HT-29 (cell line): ENCODE results near the gene CELSR1. TPM values are rescaled to one million over a fixed set of nuclear protein-coding genes. Genes with fewer than 3 reads are reported as not detected.
"Not testable (repeated sequence)": the region's sequence is repeated elsewhere in the genome, so short reads cannot be mapped to it uniquely, and the experiment has no call there.

Experiments used
- DNase-seq: peaks from one replicate; pipeline ENCODE4 v3.0.0-alpha.2; 2015; ENCODE audit warnings: low spot score
- total RNA-seq: library from RNA; depleted of rRNA; stranded (reverse); fragments of >200 nt; shearing (Covaris generic); gene quantifications from 2 replicates; pipeline ENCODE4 v1.2.3, GENCODE V29; 2014

Gene CELSR1
- total RNA-seq, 1 experiment from 2014 or later: 6.8 TPM

GRCh38 chr22:46419754-46420571, 117.5 kb downstream of the CELSR1 start:
- DNase-seq: no peak

- DNase-seq: no peak
Measured at GRCh38 chr22:46418827-46419226, 118.6 kb downstream of the CELSR1 start.

DNA sequence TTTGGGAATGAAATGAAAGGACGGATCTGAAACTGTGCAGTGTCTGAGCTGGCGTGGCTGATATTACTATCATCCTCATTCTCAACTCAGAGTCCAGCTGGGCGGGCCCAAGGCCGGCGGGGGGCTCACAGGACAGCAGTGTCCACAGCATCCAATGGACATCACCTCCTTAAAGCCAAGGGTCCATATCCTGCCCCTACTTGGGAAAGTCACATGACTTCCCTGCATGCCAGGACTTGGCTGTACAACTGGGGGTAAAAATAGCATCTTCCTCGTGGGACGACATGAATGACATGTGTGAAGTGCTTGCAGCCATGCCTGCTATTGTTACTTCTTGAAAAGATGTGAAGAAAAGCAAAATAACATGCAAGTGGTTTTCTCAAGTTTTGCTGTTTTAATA, 119.7 kb downstream of the CELSR1 start:
- DNase-seq: no peak

- DNase-seq: no peak
Measured at GRCh38 chr22:46416891-46417580, 120.4 kb downstream of the CELSR1 start.

GRCh38 chr22:46416520-46416871, 120.9 kb downstream of the CELSR1 start:
- no peak for DNase-seq

DNA sequence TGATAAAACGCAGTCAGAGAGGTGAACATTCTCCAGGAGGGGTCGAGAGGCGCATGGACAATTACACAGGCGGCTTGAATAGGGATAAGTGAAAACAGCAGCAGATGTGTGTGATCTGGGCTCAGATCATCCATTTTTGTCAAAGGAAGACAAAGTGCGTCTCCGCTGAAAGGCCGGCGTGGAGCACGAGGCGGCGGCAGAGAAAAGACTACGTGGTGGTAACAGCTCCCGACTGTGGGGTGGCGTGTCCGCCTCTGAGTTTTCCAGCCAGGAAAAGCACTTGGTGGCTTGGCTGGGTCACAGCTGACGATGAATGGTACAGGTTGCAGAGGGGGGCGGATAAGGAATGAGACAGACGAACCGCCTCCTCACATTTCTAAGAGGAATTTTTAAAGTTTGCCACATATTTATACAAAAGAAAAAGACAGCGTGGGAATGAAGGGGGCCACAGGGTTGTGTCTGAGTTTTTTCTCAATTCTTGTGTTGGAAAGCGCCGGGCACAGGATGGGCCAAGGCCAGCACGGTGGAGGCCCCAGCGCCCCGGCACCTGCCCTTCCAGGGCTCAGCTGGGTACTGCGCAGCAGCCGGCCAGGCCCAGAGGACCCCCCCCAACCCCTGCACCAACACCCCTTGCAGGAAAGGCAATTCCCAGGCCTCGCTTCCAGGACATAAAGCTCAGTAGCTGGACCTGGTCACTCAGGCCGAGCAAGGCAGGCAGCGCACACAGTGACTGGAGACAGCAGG, 121.5 kb downstream of the CELSR1 start:
- DNase-seq: no peak

GRCh38 chr22:46414704-46415103, 122.7 kb downstream of the CELSR1 start:
- no peak for DNase-seq

DNA sequence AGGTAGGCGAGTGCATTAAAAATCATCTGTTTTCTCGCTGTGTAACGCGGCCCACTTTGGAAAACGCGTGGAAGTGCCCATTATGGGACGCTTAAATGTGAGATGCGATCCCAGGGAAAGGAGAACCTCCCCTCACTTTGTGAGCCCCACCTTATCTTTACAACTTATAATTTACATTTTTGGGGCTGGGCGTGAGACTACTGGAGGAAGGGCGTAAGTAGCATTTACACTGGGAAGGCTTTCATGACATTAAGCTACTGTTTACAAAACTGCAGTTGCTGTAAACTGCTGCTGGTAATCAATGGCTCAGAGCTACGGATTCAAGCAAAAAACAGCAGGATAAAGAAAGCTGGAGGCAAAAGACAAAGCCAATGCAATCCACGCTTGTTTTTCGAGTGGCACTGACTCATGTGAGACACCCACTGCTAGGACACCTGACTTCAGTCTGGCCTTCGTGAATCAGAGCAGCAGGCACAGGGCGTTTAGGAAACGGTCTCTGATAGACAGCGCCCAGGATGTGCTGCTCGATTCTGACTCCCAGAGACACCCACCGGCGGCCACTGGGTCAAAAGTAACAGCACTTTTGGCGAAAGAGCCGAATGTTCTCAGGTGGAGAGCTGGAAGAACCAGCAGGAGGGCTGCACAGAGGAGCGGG, 123.6 kb downstream of the CELSR1 start:
- no peak for DNase-seq

DNA sequence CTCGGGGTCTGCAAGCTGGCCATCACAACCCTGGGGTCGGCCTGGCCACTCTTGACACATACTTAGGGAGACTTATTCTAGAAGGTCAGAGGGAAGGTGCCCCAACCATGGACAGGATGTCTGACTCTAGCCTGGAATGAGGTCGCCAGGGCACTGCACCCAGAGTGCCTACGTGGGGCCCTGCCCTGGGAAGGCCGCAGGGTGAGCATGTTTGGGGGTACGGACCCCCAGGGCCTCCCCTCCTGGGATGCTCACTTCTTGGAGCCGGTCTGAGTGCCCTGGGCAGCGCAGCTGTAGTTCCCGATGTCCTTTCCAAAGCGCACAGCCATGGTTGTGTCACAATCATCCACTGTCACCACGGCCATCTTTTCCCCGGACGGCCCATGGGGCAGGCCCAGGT, 126.1 kb downstream of the CELSR1 start:
- DNase-seq: no peak

- DNase-seq: no peak
Measured at GRCh38 chr22:46410291-46410808, 127.1 kb downstream of the CELSR1 start.

DNA sequence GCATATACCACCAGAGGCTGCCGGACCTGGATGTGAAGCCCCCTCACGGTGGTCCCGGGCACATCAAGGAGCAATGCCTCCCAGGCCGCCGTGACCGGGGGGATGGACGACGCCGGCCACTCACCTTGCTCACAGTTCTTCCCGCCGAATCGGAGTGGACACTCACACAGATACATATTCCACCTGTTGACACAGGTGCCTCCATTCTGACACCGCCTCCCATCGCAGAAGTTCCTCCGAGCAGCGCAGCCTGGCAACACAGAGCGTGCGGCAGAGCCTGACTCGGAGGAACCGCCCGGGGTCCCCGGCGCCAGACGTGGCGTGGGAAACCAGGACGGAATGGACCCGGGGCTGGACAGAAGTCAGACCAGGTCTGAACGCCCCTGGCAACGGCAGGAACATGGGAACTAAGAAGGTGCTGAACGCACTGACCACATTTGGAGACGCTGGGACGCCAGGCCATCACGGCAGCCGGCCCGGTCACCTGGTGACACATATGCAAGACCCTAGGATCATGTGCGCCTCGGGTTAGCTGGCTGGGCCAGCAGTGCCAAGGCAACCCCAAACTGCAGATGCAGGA, 127.7 kb downstream of the CELSR1 start:
- DNase-seq: no peak

DNA sequence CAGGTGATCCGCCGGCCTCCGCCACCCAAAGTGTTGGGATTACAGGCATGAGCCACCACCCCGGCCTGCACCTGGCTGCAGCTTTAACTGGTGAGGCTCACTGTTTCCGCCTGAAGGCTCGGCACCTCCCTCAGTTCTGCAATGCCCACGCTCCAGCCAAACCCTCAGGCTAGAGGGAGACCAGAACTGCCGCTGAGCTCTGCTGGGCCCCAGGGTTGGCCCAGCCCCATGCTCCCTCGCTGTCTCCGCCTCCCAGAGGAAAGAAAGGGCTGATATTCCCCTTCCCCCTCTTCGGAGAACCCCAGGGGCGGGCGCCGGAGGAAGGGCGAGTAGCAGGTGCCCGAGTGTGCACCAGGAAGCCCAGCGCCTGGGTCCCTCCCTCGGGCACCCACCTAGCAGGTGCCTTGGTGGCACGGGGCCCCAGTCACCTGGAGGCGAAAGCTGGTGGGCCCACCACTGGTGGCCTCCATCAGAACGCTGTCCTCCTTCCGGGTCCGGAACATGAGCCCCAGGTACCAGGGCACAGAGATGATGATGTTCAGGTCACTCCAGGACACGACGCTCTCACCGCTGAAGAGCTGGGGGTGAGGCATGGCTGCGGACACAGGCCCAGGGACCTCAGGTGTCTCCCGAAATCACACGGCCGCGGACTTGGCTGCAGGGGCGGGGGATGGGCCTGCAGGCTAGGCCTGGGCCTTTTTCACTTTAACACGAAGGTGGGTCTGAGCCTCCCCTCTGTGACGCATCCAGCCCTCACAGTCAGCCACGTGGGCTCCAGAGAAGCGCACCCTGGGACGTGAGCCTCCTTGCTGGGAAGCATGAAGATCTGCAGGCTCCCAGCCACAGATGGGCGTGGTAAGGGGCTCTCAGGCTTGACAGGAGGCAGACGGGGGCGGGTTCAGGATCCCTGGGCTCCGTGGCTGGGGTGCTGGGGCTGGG, 128.6 kb downstream of the CELSR1 start:
- no peak for DNase-seq

GRCh38 chr22:46407748-46408147, 129.7 kb downstream of the CELSR1 start:
- DNase-seq: no peak

GRCh38 chr22:46406791-46407190, 130.6 kb downstream of the CELSR1 start:
- no peak for DNase-seq

GRCh38 chr22:46406349-46406748, 131.1 kb downstream of the CELSR1 start:
- DNase-seq: no peak

DNA sequence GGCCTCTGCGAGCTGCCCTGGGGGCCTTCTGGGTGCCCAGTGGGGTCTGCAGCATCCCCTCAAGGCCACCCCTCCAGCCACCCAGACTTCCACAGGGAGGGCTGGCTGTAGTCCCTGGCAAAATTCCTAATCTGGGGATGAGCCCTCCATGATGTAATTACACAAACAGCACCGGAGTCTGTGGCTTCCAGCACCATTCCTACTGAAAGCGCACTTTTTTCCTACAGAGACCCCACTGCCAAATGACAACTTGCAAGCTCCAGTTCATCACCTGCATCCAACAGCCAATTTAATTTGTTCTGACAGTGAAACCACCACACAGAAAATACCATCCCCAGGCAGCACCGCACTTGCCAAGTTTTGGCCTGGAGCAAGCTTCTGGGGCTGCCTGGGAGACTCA, 131.5 kb downstream of the CELSR1 start:
- no peak for DNase-seq

DNA sequence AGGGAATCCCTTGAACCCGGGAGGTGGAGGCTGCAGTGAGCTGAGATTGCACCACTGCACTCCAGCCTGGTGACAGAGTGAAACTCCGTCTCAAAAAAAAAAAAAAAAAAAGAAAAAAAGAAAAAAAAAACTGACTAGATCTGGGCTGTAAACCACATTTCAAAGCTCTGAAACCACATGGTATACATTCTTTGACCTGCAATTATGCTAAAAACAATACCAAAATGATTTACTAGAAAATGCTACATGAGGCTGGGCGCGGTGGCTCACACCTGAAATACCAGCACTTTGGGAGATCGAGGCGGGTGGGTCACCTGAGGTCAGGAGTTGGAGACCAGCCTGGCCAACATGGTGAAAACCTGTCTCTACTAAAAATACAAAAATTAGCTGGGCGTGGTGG, 133.5 kb downstream of the CELSR1 start:
- not testable (repeated sequence) for DNase-seq

- DNase-seq: no peak
Measured at GRCh38 chr22:46402505-46402904, 134.9 kb downstream of the CELSR1 start.

DNA sequence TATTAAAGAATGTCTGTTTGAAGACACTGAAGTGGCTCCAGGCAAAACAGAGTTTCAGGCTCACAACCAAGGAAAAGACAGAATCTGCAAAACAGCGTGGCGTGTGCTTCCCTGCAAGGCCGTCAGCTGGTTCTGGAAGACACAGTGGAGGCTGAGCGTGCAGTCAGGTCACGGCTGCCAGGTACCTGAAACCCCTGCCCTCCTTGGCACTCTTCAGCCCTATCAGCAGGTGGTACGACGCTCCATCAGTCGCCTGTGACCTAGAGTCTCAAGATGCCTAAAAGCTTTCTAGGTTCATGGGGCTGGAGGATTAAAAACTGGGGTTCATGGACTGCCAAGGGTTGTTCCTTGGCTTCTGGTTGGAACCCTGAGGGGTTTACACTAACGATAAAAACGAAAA, 136.1 kb downstream of the CELSR1 start:
- no peak for DNase-seq
